Measurements from ENCODE around the gene CEACAM16. TPM values are rescaled to one million over a fixed set of nuclear protein-coding genes. Genes with fewer than 3 reads are reported as not detected.

Gene CEACAM16
- total and polyA plus RNA-seq, 9 of the 15 experiments (the other 6 are each of a cell fraction or from before 2014, with no cell fraction given): not detected

DNA sequence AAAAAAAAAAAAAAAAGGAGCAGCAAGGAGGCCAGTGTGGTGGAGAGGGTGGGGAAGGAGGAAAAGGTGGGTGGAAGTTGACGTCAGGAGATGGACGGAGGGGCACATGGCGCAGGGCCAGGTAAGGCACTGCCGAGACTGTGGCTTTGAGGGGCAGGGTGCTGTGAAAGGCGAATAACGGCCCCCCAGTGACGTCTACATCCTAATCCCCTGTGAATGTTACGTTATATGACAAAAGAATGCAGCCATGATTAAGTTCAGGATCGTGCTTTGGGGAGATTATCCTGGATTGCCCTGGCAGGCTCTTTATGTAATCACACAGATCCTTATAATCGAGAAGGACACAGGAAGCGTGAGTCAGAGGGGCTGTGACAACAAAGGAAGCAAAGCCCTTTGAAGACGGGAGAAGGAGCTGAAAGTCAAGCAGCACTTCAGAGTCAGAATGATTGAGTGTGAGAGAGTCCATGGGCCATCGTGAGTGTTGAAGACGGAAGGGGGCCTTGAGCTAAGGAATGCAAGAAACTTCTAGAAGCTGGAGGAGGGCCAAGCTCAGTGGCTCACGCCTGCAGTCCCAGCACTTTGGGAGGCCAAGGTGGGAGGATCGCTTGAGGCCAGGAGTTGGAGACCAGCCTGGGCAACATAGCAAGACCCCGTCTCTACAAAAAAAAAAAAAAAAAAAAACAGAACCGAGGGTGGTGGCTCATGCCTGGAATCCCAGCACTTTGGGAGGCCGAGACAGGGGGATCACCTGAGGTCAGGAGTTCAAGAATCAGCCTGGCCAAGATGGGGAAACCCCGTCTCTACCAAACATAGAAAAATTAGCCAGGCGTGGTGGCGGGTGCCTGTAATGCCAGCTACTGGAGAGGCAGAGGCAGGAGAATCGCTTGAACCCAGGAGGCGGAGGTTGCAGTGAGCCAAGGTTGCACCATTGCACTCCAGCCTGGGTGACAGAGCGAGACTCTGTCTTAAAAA lies 13.8 kb upstream of the CEACAM16 start (continued):
- TF ChIP-seq THAP12 (CRISPR knock-in tag; IDR thresholded peaks at IDR 0.05) (no peak), SOX6 (IDR thresholded peaks at IDR 0.05) (0 out of 2 replicates have a peak, but pooled peaks have one; percentile 18), RBM34 (IDR thresholded peaks at IDR 0.05; ENCODE audit: borderline replicate concordance, insufficient read depth, low read length) (no peak), KDM1A (IDR thresholded peaks at IDR 0.05) (0 out of 4 replicates have a peak, but pooled peaks of 1 of the 2 experiments have one; percentile 9), POLR3G (IDR thresholded peaks at IDR 0.05; ENCODE audit: extremely low read depth, insufficient read length, insufficient replicate concordance) (no peak), ZNF324 (CRISPR knock-in tag; IDR thresholded peaks at IDR 0.05) (no peak), L3MBTL2 (IDR thresholded peaks at IDR 0.05) (peak; percentile 39; the same call in 1 of the 2 replicates), HLTF (IDR thresholded peaks at IDR 0.05) (no peak), KLF16 (IDR thresholded peaks at IDR 0.05) (no peak), MEIS2 (IDR thresholded peaks at IDR 0.05; ENCODE audit: partially characterized antibody) (peak; percentile 79), PPARD (CRISPR knock-in tag; IDR thresholded peaks at IDR 0.05) (no peak), SIN3A (IDR thresholded peaks at IDR 0.05; ENCODE audit: borderline replicate concordance in 2 of 2, control insufficient read depth in 1 of 2, low read depth in 2 of 2, low read length in 2 of 2) (no peak), ZNF507 (tag; conservative IDR thresholded peaks at IDR 0.05) (no peak), EP300 (IDR thresholded peaks at IDR 0.05; ENCODE audit: low read length) (peak; percentile 11; the same call in 1 of the 2 replicates), BCL6 (CRISPR knock-in tag; IDR thresholded peaks at IDR 0.05) (no peak), IFI16 (CRISPR knock-in tag; IDR thresholded peaks at IDR 0.05) (no peak)
- TF ChIP-seq, protein P1, sequence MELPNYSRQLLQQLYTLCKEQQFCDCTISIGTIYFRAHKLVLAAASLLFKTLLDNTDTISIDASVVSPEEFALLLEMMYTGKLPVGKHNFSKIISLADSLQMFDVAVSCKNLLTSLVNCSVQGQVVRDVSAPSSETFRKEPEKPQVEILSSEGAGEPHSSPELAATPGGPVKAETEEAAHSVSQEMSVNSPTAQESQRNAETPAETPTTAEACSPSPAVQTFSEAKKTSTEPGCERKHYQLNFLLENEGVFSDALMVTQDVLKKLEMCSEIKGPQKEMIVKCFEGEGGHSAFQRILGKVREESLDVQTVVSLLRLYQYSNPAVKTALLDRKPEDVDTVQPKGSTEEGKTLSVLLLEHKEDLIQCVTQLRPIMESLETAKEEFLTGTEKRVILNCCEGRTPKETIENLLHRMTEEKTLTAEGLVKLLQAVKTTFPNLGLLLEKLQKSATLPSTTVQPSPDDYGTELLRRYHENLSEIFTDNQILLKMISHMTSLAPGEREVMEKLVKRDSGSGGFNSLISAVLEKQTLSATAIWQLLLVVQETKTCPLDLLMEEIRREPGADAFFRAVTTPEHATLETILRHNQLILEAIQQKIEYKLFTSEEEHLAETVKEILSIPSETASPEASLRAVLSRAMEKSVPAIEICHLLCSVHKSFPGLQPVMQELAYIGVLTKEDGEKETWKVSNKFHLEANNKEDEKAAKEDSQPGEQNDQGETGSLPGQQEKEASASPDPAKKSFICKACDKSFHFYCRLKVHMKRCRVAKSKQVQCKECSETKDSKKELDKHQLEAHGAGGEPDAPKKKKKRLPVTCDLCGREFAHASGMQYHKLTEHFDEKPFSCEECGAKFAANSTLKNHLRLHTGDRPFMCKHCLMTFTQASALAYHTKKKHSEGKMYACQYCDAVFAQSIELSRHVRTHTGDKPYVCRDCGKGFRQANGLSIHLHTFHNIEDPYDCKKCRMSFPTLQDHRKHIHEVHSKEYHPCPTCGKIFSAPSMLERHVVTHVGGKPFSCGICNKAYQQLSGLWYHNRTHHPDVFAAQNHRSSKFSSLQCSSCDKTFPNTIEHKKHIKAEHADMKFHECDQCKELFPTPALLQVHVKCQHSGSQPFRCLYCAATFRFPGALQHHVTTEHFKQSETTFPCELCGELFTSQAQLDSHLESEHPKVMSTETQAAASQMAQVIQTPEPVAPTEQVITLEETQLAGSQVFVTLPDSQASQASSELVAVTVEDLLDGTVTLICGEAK (IDR thresholded peaks at IDR 0.05): no peak
- TF ChIP-seq, protein P1 (CRISPR knock-in tag; IDR thresholded peaks at IDR 0.05): no peak
